Hepatocyte (in vitro differentiated cells): ENCODE measurements around the gene POLE4. TPM values are rescaled to one million over a fixed set of nuclear protein-coding genes. Genes with fewer than 3 reads are reported as not detected.

ENCODE experiments used
- DNase-seq: peaks from one replicate; pipeline ENCODE4 v3.0.0-alpha.2; 2016; ENCODE audit warnings: low spot score
- H2AFZ ChIP-seq: fragments of 200-600 bp; sonication (generic); 2 replicates; pipeline ENCODE4 v1.6.0; 2016; ENCODE audit warnings: antibody characterized with exemption, mild to moderate bottlenecking
- H3K27ac ChIP-seq: fragments of 200-600 bp; sonication (generic); 2 replicates; pipeline ENCODE4 v1.5.1; 2016; ENCODE audit warnings: mild to moderate bottlenecking
- H3K27me3 ChIP-seq: fragments of 200-600 bp; sonication (generic); 2 replicates; pipeline ENCODE4 v1.6.1; 2016
- H3K36me3 ChIP-seq: fragments of 200-600 bp; sonication (generic); replicated peaks from 2 replicates; pipeline ENCODE4 v1.5.1; 2016; ENCODE audit warnings: low read depth; ENCODE audit not compliant: insufficient read depth
- H3K4me1 ChIP-seq: fragments of 200-600 bp; sonication (generic); 2 replicates; pipeline ENCODE4 v1.5.1; 2016; ENCODE audit warnings: mild to moderate bottlenecking, moderate library complexity; ENCODE audit not compliant: insufficient read depth
- H3K4me2 ChIP-seq: fragments of 200-600 bp; sonication (generic); 2 replicates; pipeline ENCODE4 v1.6.0; 2016
- H3K4me3 ChIP-seq: fragments of 200-600 bp; sonication (generic); 2 replicates; pipeline ENCODE4 v1.5.1; 2016; ENCODE audit warnings: mild to moderate bottlenecking
- H3K79me2 ChIP-seq: fragments of 200-600 bp; sonication (generic); 2 replicates; pipeline ENCODE4 v1.6.0; 2017; ENCODE audit warnings: mild to moderate bottlenecking
- H3K9me2 ChIP-seq: fragments of 200-600 bp; sonication (generic); replicated peaks from 2 replicates; pipeline ENCODE4 v1.6.0; 2017; ENCODE audit warnings: mild to moderate bottlenecking; ENCODE audit not compliant: insufficient read depth
- H3K9me3 ChIP-seq: fragments of 200-600 bp; sonication (generic); 2 replicates; pipeline ENCODE4 v1.5.1; 2016; ENCODE audit warnings: low read depth, mild to moderate bottlenecking
- H4K20me1 ChIP-seq: fragments of 200-600 bp; sonication (generic); 2 replicates; pipeline ENCODE4 v1.6.0; 2016; ENCODE audit warnings: mild to moderate bottlenecking; ENCODE audit not compliant: insufficient read depth, poor library complexity, severe bottlenecking
- CTCF ChIP-seq: fragments of 200-600 bp; sonication (generic); IDR thresholded peaks from 2 replicates; pipeline ENCODE4 v1.5.1; 2016; ENCODE audit warnings: antibody characterized with exemption, mild to moderate bottlenecking; ENCODE audit not compliant: poor library complexity
- EZH2 ChIP-seq: fragments of 200-600 bp; sonication (generic); IDR thresholded peaks from 2 replicates; pipeline ENCODE4 v1.6.1; 2016; ENCODE audit warnings: antibody characterized with exemption, mild to moderate bottlenecking, borderline replicate concordance
- EZH2phosphoT487 ChIP-seq: fragments of 200-600 bp; sonication (generic); IDR thresholded peaks from one replicate; pipeline ENCODE4 v1.6.1; 2018; ENCODE audit warnings: antibody characterized with exemption, mild to moderate bottlenecking, low read depth, moderate library complexity; ENCODE audit not compliant: unreplicated experiment, severe bottlenecking
- WGBS: methylation state at CpG from one replicate; pipeline ENCODE4 v1.1.6; 2016; ENCODE audit warnings: low lambda C conversion rate; ENCODE audit errors: missing lambda C conversion rate; 5-methylcytosine and 5-hydroxymethylcytosine counted together
- polyA plus RNA-seq: library from polyadenylated mRNA; unstranded; fragments of >200 nt; fragmentation: Nextera tagmentation; extraction: Ambion mirVana; gene quantifications from 2 replicates; pipeline ENCODE4 v1.2.1, GENCODE V29; 2016
- total RNA-seq: library from RNA; depleted of rRNA; stranded (reverse); fragments of >200 nt; gene quantifications from 2 replicates; pipeline ENCODE4 v1.2.3, GENCODE V29; 2014

Gene POLE4
- total and polyA plus RNA-seq, 2 experiments from 2014 or later, result 20.8 to 160 TPM

DNA sequence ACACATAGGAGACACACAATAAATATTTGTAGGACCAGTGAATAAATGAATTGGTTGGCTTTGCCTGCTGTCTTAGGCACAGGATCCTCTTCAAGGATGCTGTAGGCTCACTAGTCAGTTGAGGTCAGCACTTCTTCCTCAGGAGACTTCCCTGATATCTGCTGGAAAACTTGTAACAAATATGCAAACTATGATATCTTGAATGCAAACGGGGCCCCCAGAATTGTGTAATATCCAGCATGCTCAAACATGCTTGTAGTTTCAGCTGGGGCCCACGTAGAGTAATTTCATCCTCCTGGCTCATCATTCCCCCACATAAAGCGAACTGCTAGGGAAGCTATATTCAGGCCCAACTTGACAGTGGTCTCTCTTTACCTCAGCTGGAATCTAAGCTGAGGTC is 43.6 kb downstream of the POLE4 start:
- H3K4me1 ChIP-seq, result no peaks in the 10 kb centered on the region
- H3K27me3 ChIP-seq, result no peaks in the 10 kb centered on the region
- peak overlapping the region; percentile 29 for H3K4me2 ChIP-seq
- H3K4me3 ChIP-seq, result no peak overlapping the region
- no peaks in the 10 kb centered on the region for H3K9me2 ChIP-seq
- H3K9me3 ChIP-seq, result no peaks in the 10 kb centered on the region
- no peaks in the 10 kb centered on the region for H3K79me2 ChIP-seq
- no peaks in the 10 kb centered on the region for H3K36me3 ChIP-seq
- H2AFZ ChIP-seq, result no peak overlapping the region
- WGBS, result 65% methylated on average over 3 of the region's 3 CpGs
- peak; percentile 39 for DNase-seq
- TF ChIP-seq EZH2 (no peak), EZH2phosphoT487 (no peak), CTCF (no peak)
- no peaks in the 10 kb centered on the region for H4K20me1 ChIP-seq
- H3K27ac ChIP-seq, result peak overlapping the region; percentile 51

GRCh38 chr2:75003276-75003675 is 44.8 kb downstream of the POLE4 start:
- peak; percentile 27 for DNase-seq
- no peaks in the 10 kb centered on the region for H3K27me3 ChIP-seq
- no peak overlapping the region for H3K4me2 ChIP-seq
- no peaks in the 10 kb centered on the region for H3K36me3 ChIP-seq
- no peaks in the 10 kb centered on the region for H3K9me3 ChIP-seq
- H3K4me3 ChIP-seq, result no peak overlapping the region
- 59% methylated on average over 2 of the region's 2 CpGs for WGBS
- TF ChIP-seq CTCF (no peak), EZH2 (no peak), EZH2phosphoT487 (no peak)
- no peaks in the 10 kb centered on the region for H4K20me1 ChIP-seq
- H2AFZ ChIP-seq, result no peak overlapping the region
- H3K9me2 ChIP-seq, result no peaks in the 10 kb centered on the region
- H3K79me2 ChIP-seq, result no peaks in the 10 kb centered on the region
- H3K27ac ChIP-seq, result peak overlapping the region; percentile 51
- no peaks in the 10 kb centered on the region for H3K4me1 ChIP-seq

DNA sequence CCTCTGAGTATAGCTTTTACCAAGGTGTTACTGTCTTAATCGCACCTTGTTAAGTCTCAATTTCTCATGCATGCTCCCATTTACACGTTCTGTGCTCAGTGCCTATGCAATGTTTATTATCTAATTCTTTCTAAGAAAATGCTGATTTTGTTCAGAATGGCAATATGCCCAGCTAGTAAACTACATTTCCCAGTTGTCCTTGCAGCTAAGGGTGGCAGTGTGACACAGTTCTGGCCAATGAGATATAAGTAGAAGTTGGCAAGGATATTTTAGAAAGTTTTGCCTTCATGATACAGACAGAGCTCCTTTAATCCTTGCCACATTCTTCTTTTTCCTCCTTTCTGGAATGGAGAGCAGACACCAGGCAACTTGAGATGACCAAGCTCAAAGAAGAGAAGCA is 45.3 kb downstream of the POLE4 start:
- H4K20me1 ChIP-seq, result no peaks in the 10 kb centered on the region
- TF ChIP-seq CTCF (no peak), EZH2 (no peak), EZH2phosphoT487 (no peak)
- no peaks in the 10 kb centered on the region for H3K9me2 ChIP-seq
- H3K36me3 ChIP-seq, result no peaks in the 10 kb centered on the region
- no peaks in the 10 kb centered on the region for H3K9me3 ChIP-seq
- WGBS, result 66% methylated on average over 2 of the region's 2 CpGs
- DNase-seq, result no peak
- H3K27me3 ChIP-seq, result no peaks in the 10 kb centered on the region
- no peak overlapping the region for H3K4me2 ChIP-seq
- no peak overlapping the region for H2AFZ ChIP-seq
- H3K4me3 ChIP-seq, result no peak overlapping the region
- H3K4me1 ChIP-seq, result no peaks in the 10 kb centered on the region
- no peak overlapping the region for H3K27ac ChIP-seq
- H3K79me2 ChIP-seq, result no peaks in the 10 kb centered on the region

GRCh38 chr2:75006041-75006440 is 47.6 kb downstream of the POLE4 start:
- H3K4me2 ChIP-seq, result no peak overlapping the region
- no peak overlapping the region for H2AFZ ChIP-seq
- no peaks in the 10 kb centered on the region for H3K36me3 ChIP-seq
- no peak overlapping the region for H3K4me3 ChIP-seq
- no peaks in the 10 kb centered on the region for H3K79me2 ChIP-seq
- no peaks in the 10 kb centered on the region for H3K4me1 ChIP-seq
- no peak overlapping the region for H3K27ac ChIP-seq
- no peaks in the 10 kb centered on the region for H3K9me2 ChIP-seq
- no peak for TF ChIP-seq CTCF
- no peak for TF ChIP-seq EZH2
- TF ChIP-seq EZH2phosphoT487, result no peak
- DNase-seq, result no peak
- H3K9me3 ChIP-seq, result no peaks in the 10 kb centered on the region
- no peaks in the 10 kb centered on the region for H4K20me1 ChIP-seq
- H3K27me3 ChIP-seq, result no peaks in the 10 kb centered on the region
